ENCODE measurements around the gene RDH11. TPM values are rescaled to one million over a fixed set of nuclear protein-coding genes. Genes with fewer than 3 reads are reported as not detected.

Gene RDH11
- total and polyA plus RNA-seq, 10 of the 15 experiments (the other 5 are each of a cell fraction or from before 2014, with no cell fraction given), result 49.7 to 161 (median 77.2) TPM

- no peak for TF ChIP-seq RAD21 (IDR thresholded peaks at IDR 0.05; ENCODE audit: insufficient read depth, low read depth, low read length)
- TF ChIP-seq EGR1 (IDR thresholded peaks at IDR 0.05; ENCODE audit: borderline replicate concordance in 1 of 2, low read depth in 2 of 2, low read length in 2 of 2), result no peak
- TF ChIP-seq BRCA1 (IDR thresholded peaks at IDR 0.05; ENCODE audit: low read depth, low read length), result no peak
- TF ChIP-seq SPI1 (IDR thresholded peaks at IDR 0.05; ENCODE audit: borderline replicate concordance, insufficient read depth, low read depth, low read length), result no peak
- no peak for TF ChIP-seq E2F4 (IDR thresholded peaks at IDR 0.05; ENCODE audit: low read depth, low read length)
- 62% methylated on average over 3 of the region's 3 CpGs for WGBS (ENCODE audit: insufficient coverage, insufficient replicate concordance, low lambda C conversion rate, missing lambda C conversion rate)
- H3K4me2 ChIP-seq (ENCODE audit: control insufficient read depth, insufficient read depth), result no peak overlapping the region
These were observed 39.1 kb upstream of the RDH11 start for GRCh38 chr14:67734675-67735074.

GRCh38 chr14:67733616-67734015 lies 38.1 kb upstream of the RDH11 start:
- no peaks in the 10 kb centered on the region for H3K4me1 ChIP-seq (ENCODE audit: control insufficient read depth, insufficient read depth, low read length)
- ChIA-PET SMC1A (ENCODE audit: uncharacterized antibody, unreplicated experiment) (no interaction called here), RAD21 (ENCODE audit: unreplicated experiment) (interaction anchor here (0.6 kb wide), 1 partner anchor 162 kb away, joined by 3 read pairs; no protein-coding TSS in a partner anchor), POLR2A (interaction anchor here (0.5 kb wide), 1 partner anchor 9 kb away, joined by 3 read pairs; no protein-coding TSS in a partner anchor), CTCF (no interaction called here)
- no peak overlapping the region for H3K27ac ChIP-seq (ENCODE audit: control insufficient read depth, insufficient read depth)
- WGBS (ENCODE audit: insufficient coverage, insufficient replicate concordance, low lambda C conversion rate, missing lambda C conversion rate), result 39% methylated on average over 4 of the region's 4 CpGs
- H3K4me3 ChIP-seq, result no peak overlapping the region
- DNase-seq (ENCODE audit: low read depth, low spot score), result no peak
- no peaks in the 10 kb centered on the region for H3K9me3 ChIP-seq (replicated peaks; ENCODE audit: control insufficient read depth, insufficient read depth, low read length)
- FAIRE-seq, result no peak
- no peak for ATAC-seq
- BruUV-seq (replicated peaks), result no TSS peak
- H3K27me3 ChIP-seq (replicated peaks in 1 of 2; ENCODE audit: control insufficient read depth in 2 of 2, insufficient read depth in 2 of 2, low read length in 1 of 2), result no peaks in the 10 kb centered on the region
- no peak overlapping the region for H2AFZ ChIP-seq (ENCODE audit: control insufficient read depth, low read depth, low read length)
- intact Hi-C loops (cut with micrococcal nuclease; ENCODE audit: unreplicated experiment), result no loop called here
- H4K20me1 ChIP-seq (ENCODE audit: control insufficient read depth, insufficient read depth), result no peaks in the 10 kb centered on the region
- in situ Hi-C loops (cut with MboI), result no loop called here
- H3K4me2 ChIP-seq (ENCODE audit: control insufficient read depth, insufficient read depth), result no peak overlapping the region
- H3K79me2 ChIP-seq (ENCODE audit: control insufficient read depth, insufficient read depth, low read length), result no peaks in the 10 kb centered on the region
- H3K36me3 ChIP-seq (ENCODE audit: control insufficient read depth in 2 of 2, insufficient read depth in 2 of 2, low read length in 1 of 2), result no peaks in the 10 kb centered on the region
- H3K9ac ChIP-seq (ENCODE audit: control insufficient read depth, insufficient read depth, low read length), result no peak overlapping the region
- TF ChIP-seq FOXK2 (IDR thresholded peaks at IDR 0.05) (no peak), SPI1 (IDR thresholded peaks at IDR 0.05; ENCODE audit: borderline replicate concordance, insufficient read depth, low read depth, low read length) (no peak), SMARCA5 (IDR thresholded peaks at IDR 0.05) (no peak), ATF2 (IDR thresholded peaks at IDR 0.05; ENCODE audit: low read length) (no peak), IRF4 (IDR thresholded peaks at IDR 0.05; ENCODE audit: low read depth, low read length) (no peak), EED (IDR thresholded peaks at IDR 0.05; ENCODE audit: low read depth) (no peak), MTA2 (IDR thresholded peaks at IDR 0.05; ENCODE audit: low read depth) (no peak), SRF (IDR thresholded peaks at IDR 0.05; ENCODE audit: low read depth in 2 of 2, low read length in 2 of 2) (no peak), CEBPZ (IDR thresholded peaks at IDR 0.05; ENCODE audit: low read depth, low read length) (no peak)

More at GRCh38 chr14:67734675-67735074, 39.1 kb upstream of the RDH11 start:
- no peak overlapping the region for H2AFZ ChIP-seq (ENCODE audit: control insufficient read depth, low read depth, low read length)
- no peak overlapping the region for H3K27ac ChIP-seq (ENCODE audit: control insufficient read depth, insufficient read depth)
- no peak overlapping the region for H3K4me3 ChIP-seq
- H3K79me2 ChIP-seq (ENCODE audit: control insufficient read depth, insufficient read depth, low read length), result no peaks in the 10 kb centered on the region
- no peak for ATAC-seq
- FAIRE-seq, result no peak
- no peaks in the 10 kb centered on the region for H3K36me3 ChIP-seq (ENCODE audit: control insufficient read depth in 2 of 2, insufficient read depth in 2 of 2, low read length in 1 of 2)
- CTCF ChIA-PET, result no interaction called here
- H3K27me3 ChIP-seq (replicated peaks in 1 of 2; ENCODE audit: control insufficient read depth in 2 of 2, insufficient read depth in 2 of 2, low read length in 1 of 2), result no peaks in the 10 kb centered on the region
- H3K9ac ChIP-seq (ENCODE audit: control insufficient read depth, insufficient read depth, low read length), result no peak overlapping the region
- POLR2A ChIA-PET, result no interaction called here
- BruUV-seq (replicated peaks), result no TSS peak
- in situ Hi-C loops (cut with MboI) (no loop called here), intact Hi-C loops (cut with micrococcal nuclease; ENCODE audit: unreplicated experiment) (no loop called here)
- H3K4me1 ChIP-seq (ENCODE audit: control insufficient read depth, insufficient read depth, low read length), result no peaks in the 10 kb centered on the region
- no peak for DNase-seq (ENCODE audit: low read depth, low spot score)
- RAD21 ChIA-PET (ENCODE audit: unreplicated experiment), result no interaction called here
- H3K9me3 ChIP-seq (replicated peaks; ENCODE audit: control insufficient read depth, insufficient read depth, low read length), result no peaks in the 10 kb centered on the region
- SMC1A ChIA-PET (ENCODE audit: uncharacterized antibody, unreplicated experiment), result no interaction called here
- H4K20me1 ChIP-seq (ENCODE audit: control insufficient read depth, insufficient read depth), result no peaks in the 10 kb centered on the region
